GM18508 (cell line): ENCODE measurements around the gene CPEB2.
"Not testable (repeated sequence)": the region's sequence is repeated elsewhere in the genome, so short reads cannot be mapped to it uniquely, and the experiment has no call there.

Experiments used
- ATAC-seq: cut with Tn5 transposase; IDR thresholded peaks from one replicate; pipeline ENCODE4 v1.9.1; 2021; ENCODE audit warnings: moderate number of reproducible peaks; ENCODE audit not compliant: insufficient read depth, unreplicated experiment

Gene CPEB2

DNA sequence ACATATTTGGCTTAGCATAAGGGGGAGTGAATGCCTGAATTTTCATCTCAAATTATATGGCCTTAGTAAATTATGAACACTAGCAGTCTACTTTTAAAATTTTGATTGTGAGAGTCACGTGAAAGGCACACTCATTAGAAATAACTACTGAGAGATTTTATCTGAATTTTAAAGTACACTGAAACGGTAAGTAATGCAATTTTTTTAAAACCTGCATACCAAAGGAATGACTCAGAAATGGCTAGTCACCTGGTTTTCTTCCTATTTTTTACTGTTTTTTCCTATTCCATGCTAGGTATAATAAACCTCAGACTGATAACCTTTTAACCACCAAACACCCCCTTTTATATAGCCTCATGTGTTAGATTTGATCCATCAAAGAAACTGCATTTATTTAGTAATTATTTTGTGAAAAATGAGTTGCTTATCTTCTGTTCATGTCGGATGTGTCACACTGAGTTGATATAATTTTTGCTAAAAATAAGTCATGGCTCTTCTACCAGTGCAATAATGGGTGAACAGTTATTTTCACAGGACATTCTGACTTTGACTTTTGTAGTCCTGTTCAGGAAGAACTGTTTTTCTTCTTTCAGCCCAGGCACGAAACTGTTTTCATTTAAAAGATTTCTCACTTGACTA, 40.4 kb downstream of the CPEB2 start:
- ATAC-seq: no peak

DNA sequence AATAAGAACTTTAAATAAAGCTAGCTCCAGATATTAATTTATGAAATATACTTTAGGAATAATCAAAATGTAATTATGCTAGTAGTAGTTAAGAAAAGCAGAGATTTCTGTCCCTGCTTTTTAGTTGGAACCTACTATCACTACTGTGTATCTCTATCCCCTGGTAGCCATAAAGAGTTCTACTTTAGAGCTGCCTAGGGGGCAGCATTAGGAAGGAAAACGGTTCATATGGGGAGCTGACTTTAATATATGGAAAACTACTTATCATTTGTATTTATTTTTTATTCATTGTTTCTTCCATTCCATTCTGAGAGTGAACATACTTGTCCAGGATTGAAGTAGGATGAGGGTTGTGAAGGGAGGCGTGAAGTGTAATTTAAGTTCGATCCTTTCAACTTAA, 40.9 kb downstream of the CPEB2 start:
- ATAC-seq: no peak

DNA sequence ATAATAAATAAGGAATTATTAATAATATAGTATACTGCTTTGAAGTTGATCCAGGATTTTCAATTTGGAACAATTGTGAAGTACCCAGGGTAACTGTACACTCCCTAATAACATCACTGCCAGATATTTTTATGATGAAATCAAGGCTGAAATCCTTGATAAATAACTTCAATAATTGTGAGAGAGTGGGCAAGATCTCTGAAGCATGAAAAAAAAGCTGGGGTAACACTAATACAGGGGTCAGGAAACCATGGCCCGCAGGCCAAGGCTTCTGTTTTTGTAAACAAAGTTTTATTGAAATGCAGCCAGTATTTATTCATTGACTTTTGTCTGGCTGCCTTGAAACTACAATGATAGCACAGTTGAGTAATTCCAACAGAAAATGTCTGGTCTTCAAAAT, 41.6 kb downstream of the CPEB2 start:
- ATAC-seq: no peak

DNA sequence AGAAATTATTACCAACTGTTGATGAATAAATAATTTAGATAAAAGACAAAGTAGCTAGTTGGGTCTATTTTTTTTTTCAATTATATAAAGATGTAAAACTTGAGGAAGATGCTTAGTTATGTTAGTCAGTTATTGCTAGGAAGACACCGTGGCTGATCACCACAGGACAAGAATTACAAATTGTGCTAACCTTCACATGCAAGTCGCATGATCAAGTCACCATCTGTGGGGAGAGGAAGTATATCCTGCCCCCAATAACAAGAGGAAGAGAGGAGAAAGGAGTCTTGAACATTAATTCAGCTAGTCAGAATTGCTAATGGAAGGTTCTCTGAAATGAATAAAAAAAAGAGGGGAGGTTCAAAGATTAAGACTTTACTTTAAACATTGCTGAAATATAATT, 52.3 kb downstream of the CPEB2 start:
- ATAC-seq: no peak

DNA sequence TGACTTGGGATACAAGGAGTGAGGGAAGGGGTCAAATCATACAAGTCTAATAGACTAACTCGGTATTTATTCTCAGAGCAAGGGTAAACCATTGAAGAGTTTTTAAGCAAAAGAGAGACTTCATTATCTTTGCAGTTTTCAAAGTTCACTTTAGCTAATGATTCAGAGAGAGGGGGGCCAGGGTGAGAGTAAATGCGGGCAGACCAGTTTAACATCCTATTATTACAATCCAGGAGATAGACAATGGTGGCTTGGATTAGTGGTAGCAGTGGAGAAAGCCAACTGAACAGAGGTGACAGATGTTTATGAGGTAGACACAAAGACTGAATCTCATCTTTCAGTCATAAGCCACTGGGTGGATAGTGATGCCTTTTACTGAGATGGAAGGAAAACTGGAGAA, 57.9 kb downstream of the CPEB2 start:
- ATAC-seq: no peak

DNA sequence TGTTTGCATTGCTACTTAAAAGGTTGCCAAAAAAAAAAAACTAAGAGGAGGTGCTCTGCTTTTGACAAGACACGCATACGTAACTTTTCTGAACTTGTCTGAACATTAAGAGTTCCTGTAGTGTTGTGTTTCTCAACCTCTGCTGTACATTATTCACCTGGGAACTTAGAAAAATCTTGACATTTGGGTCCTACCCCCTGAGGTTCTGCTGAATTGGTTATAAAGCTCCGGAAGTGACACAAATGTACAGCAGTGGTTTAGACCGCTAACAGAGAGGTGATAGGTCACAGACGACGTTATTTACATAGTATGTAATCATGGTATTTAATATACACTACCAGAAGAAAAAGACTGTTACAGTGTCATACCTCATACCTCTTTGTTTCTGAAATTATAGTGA, 61.1 kb downstream of the CPEB2 start:
- ATAC-seq: no peak

DNA sequence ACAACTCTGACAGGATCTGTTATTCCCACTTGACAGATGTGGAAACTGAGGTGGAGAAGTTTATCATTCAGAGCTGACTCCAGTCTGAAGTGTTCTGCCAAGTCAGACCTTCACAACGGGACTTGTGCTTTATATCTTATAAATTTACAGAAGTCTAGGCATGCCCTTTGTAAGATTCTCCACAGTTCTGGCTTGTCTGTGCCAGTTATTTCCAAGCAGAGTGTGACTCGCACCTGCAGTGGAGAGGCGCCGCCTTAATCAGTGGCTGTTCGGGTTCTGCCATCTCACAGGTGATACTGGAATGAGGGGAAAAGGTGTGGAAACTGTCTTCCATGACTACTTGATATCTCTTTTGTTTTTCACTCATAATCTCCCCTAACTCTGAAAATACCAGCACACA, 63.2 kb downstream of the CPEB2 start:
- no peak for ATAC-seq

DNA sequence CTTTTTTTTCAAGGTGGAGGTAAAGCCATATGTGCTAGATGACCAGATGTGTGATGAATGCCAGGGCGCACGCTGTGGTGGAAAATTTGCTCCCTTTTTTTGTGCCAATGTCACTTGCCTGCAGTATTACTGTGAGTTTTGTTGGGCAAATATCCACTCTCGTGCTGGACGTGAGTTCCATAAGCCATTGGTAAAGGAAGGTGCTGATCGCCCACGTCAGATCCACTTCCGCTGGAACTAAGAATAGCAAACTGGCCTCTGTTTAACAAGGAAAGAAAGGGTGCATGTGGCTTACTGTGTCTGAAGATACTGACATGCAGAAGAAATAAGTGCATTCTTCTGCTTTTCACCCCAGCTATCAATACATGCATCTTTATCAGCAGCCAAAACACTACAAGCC, 63.9 kb downstream of the CPEB2 start:
- no peak for ATAC-seq

DNA sequence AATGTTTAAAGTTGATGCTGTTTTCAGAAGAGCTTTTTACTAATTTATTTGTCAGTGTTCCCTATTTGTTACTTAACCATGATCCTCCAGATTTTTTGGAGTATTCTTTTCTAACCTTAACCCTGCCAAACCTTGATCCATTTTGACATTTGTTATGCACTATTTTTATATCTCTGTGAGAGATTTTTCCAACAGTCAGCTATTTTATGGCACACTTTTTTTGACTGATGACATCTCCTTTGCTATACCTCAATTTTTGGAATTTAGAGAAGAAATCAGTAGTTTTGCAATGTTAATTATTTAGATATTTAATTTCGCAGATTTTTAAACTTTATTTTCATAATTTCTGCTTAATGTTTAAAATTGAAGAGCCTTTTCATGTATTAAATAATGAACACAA, 66.0 kb downstream of the CPEB2 start:
- ATAC-seq: no peak

DNA sequence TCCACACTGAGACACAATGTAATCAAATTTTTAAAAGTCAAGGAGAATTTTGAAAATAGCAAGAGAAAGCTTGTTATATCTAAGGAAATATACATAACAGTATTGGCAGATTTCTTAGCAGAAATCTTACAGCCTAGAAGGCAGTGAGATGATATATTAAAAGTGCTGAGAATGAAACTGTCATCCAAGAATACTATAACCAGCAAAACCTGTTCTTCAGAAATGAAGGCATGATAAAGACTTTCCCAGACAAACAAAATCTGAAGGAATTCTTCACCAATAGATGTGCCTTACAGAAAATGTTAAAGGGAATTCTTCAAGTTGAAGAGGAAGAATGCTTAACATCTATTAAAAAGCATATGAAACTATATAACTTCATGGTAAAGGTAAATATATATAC, 73.6 kb downstream of the CPEB2 start:
- ATAC-seq: no peak

DNA sequence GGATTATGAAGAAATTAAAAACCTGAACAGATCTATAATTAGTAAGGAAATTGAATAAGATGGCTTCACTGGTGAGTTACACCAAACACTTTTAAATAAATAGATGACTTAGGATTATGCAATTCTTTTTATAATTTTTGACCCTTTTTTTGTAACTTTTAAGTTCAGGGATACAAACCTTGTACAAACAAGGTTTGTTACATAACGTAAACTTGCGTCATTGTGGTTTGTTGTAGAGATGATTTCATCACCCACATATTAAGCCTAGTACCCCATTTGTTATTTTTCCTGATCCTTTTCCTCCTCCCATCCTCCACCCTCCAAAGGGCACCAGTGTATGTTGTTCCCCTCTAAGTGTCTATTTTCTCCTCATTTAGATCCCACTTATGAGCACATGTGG, 75.7 kb downstream of the CPEB2 start:
- ATAC-seq: no peak

DNA sequence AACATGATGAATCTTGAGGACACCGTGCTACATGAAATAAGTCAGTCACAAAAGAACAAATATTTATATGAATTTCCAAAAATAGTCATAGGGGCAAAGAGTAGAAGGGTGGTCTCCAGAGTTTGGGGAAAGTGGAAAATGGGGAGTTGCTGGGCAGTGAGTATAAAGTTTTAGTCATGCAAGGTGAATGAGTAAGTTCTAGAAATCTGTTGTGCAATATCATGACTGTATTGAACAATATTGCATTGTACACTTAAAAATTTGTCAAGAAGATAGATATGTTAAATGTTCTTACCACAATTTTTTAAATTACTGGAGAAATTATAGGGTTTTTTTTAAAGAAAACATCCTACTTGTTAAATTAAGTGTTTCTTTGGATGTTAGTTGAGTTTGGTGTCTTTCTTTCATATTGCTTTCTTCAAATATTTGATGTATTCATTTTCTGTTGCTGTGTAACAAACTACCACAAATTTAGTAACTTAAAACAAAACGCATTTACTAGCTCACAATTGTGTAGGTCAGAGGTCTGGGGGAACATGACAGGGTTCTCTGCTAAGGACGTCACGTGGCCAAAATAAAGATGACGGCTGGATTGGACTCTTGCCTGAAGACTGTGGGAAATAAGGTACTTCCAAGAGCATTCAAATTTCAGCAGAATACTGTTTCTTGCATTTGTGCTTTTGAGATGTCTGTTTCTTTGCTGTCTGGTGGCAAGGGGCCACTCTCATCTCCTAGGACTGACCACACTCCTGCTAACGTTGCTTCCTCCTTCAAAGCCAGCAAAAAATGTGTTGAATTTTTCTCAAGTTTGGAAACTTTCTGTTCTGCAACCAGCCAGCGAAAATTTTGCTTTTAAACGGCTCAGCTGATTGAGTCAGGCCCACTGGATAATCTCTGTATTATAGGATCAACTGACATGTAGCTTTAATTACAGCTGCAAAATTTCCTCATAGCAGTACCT, 76.7 kb downstream of the CPEB2 start:
- no peak for ATAC-seq

DNA sequence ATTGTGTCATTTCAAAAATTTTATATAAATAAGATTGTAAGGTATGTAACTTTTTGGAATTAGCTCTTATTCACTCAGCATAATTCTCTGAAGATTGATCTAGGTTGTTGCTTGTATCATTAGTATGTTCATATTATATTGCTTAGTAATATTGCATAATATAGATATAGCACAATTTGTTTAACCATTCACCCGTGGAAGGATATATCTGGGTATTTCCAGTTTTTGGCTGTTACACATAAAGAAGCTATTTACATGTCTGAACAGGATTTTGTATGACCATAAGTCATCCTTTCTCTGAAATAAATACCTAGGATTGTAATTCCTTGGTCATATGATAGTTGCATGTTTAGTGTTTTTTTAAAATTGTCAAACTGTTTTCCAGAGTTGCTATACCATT, 82.5 kb downstream of the CPEB2 start:
- no peak for ATAC-seq

DNA sequence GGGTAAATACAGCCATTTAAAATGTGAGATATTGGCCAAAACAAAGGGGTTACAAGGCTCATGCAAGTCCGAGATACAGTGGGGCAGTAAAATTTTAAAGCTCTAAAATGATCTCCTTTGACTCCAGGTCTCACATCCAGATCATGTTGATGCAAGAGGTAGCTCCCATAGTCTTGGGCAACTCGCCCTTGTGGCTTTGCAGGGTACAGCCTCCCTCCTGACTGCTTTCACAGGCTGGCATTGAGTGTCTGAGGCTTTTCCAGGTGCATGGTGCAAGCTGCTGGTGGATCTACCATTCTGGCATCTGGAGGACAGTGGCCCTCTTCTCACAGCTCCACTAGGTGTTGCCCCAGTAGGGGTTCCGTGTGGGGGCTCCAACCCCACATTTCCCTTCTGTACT, 83.5 kb downstream of the CPEB2 start:
- ATAC-seq: not testable (repeated sequence)

DNA sequence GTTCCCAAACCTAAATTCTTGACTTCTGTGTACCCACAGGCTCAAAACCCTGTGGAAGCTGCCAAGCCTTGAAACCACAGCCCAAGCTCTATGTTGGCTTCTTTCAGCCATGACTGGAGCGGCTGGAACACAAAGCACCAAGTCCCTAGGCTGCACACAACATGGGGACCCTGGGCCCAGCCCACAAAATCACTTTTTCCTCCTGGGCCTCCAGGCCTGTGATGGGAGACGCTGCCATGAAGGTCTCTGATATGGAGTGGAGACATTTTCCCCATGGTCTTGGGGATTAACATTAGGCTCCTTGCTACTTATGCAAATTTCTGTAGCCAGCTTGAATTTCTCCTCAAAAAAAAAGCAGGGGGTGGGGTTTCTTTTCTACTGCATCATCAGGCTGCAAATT, 84.0 kb downstream of the CPEB2 start:
- ATAC-seq: not testable (repeated sequence)

DNA sequence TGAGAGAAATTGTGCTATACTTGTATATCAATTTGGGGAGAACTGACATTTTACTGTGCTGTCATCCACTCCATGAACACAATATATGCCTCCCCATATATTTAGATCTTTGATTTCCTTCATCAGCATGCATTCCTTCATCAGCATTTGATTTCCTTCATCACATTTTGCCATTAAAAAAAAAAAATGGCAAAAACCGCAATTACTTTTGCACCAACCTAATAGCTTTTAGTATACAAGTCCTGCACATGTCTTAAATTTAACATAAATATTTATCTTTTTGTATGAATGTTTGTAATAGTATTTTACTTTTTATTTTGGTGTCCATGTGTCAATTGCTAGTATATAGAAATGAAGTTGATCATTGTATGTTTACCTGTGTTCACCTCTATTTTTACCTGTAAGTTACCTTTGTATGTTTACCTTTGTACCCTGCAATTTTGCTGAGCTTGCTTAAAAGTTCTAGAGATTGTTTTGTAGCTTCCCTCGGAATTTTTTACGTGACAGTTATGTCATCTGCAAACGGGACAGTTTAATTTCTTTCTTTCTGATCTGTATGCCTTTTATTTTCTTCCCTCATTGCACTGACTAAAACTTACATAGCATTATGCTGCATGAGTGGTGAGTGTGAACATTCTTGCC, 86.2 kb downstream of the CPEB2 start:
- ATAC-seq: no peak

DNA sequence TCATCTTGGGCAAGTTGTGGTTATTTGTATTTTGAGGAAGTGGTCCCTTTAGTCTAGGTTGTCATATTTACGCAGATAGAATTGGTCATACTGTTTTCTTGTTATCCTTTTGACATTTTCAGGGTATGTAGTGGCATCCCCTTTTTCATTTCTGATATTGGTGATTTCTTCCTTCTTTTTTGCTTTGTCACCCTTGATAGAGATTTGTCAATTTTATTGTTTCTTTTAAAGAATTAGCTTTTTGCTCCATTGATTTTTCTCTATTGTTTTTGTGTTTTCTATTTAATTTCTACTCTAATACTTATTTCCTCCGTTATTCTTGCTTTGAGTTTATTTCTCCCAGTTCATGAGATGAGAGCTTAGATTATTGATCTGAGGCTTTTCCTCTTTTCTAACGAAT, 87.7 kb downstream of the CPEB2 start:
- ATAC-seq: no peak

DNA sequence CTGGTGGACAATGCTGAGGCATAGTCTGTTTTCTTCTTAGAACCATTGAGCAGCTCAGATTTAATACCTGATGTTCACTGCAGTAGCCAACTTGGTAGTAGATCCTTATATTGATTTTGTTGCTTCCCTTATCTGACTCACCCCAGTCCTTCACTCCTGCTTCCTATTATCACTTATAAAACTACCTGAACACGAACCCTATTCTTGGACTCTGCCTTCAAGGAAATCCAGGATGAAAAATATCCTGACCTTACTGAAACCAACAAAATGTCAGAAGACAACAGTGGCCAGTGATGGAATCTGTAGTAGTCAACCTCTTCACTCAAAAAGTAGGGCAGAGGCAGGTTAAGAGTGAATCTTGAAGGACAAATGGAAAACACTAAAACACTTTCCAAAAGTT, 98.1 kb downstream of the CPEB2 start:
- ATAC-seq: no peak

DNA sequence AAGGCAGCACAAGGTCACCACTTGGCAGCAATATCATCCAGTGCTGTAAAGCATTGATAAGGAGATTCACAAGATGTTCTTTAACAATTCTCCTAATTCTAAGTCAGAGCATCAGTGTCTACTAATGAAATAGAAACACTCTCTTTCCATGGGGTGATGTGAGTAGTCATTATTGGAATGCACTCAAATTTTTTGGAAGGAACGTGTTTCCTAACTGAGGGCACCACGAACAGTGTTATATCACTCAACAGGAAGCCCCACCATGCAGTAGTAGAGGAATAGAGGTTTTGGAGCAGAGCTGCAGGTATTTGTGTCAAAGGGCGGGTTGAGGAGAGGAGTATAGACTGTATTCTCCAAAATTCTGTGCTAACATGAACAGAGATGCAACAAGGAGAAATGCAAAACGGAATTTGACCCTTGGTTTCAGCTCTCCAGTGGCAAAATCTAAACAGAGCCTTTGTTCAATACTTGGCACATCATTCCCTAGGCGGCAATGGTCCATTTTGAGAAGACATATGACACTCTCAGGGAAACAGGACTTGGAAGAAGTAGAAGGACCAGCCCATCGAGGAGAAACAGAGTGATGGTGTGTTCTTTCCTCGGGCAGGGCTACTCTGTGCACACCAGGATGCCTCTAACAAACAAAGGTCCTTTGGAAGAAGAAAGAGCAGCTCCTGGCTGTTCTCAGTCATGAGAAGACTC, 98.9 kb downstream of the CPEB2 start:
- ATAC-seq: no peak

DNA sequence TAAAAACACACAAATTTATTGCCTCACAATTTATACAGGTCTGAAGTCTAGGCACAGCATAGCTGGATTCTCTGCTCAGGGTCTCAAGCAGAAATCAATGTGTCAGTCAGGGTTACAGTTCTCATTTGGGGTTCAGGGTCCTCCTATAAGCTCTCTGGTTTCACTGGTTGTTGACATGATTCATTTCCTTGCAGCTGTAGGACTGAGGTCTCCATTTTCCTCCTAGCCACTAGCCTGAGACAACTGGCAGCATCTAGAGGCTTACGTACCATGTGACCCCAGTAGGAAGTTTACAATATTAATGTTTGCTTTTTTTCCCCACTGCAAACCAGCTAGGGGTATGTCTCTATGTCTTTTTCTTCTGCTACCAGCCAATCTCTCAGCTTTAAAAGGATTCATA, 102.5 kb downstream of the CPEB2 start:
- no peak for ATAC-seq

DNA sequence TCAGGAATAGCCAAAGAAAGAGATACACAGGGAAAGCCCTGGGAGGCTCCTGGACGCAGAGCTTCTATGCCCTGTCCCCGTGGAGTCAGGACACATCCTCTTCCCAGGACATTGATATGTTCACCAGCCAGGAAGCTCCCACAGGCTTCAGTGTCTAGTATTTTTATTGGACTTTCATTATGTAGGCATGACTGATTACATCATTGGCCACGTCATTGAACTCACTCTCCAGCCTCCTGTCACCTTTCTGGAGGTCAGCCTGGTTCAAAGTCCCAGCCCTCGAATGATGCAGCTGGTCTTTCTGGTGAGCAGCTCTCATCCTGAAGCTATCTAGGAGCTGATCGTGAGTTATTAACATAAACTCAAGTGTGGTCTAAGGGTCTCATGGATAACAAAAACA, 104.1 kb downstream of the CPEB2 start:
- no peak for ATAC-seq
